Mesendoderm (in vitro differentiated cells): ENCODE data around the gene HTR7.
"Not testable (repeated sequence)": the region's sequence is repeated elsewhere in the genome, so short reads cannot be mapped to it uniquely, and the experiment has no call there.

Experiments used
- DNase-seq: peaks from one replicate; pipeline ENCODE4 v3.0.0; 2013
- H2AK5ac ChIP-seq: 2 replicates; pipeline ENCODE4 v1.6.1; 2013; ENCODE audit warnings: low read length, inconsistent platforms
- H2BK120ac ChIP-seq: 2 replicates; pipeline ENCODE4 v1.6.1; 2013; ENCODE audit warnings: low read depth, mild to moderate bottlenecking, low read length, moderate library complexity, mixed read lengths
- H2BK15ac ChIP-seq: replicated peaks from 2 replicates; pipeline ENCODE4 v1.6.1; 2013; ENCODE audit warnings: low read depth, mild to moderate bottlenecking, moderate library complexity
- H2BK5ac ChIP-seq: 2 replicates; pipeline ENCODE4 v1.6.1; 2013; ENCODE audit warnings: low read length, inconsistent platforms
- H3K18ac ChIP-seq: 2 replicates; pipeline ENCODE4 v1.6.1; 2013; ENCODE audit warnings: mild to moderate bottlenecking, low read length, mixed read lengths
- H3K23ac ChIP-seq: one replicate; pipeline ENCODE4 v1.6.1; 2013; ENCODE audit warnings: low read length
- H3K27ac ChIP-seq: 2 replicates; pipeline ENCODE4 v1.5.1; 2013; ENCODE audit warnings: low read depth, mild to moderate bottlenecking, inconsistent platforms, low read length, moderate library complexity
- H3K27me3 ChIP-seq: 2 replicates; pipeline ENCODE4 v1.6.1; 2013; ENCODE audit warnings: low read length, control low read depth, mild to moderate bottlenecking, inconsistent platforms; ENCODE audit not compliant: insufficient read depth, poor library complexity
- H3K36me3 ChIP-seq: 2 replicates; pipeline ENCODE4 v1.6.1; 2013; ENCODE audit warnings: low read length, inconsistent platforms; ENCODE audit not compliant: control insufficient read depth, insufficient read depth
- H3K4ac ChIP-seq: one replicate; pipeline ENCODE4 v1.6.1; 2013; ENCODE audit warnings: low read depth, mild to moderate bottlenecking, low read length, moderate library complexity
- H3K4me1 ChIP-seq: 2 replicates; pipeline ENCODE4 v1.6.1; 2013; ENCODE audit warnings: low read depth, low read length, inconsistent platforms; ENCODE audit not compliant: control insufficient read depth
- H3K4me2 ChIP-seq: 2 replicates; pipeline ENCODE4 v1.6.1; 2013; ENCODE audit warnings: low read length
- H3K4me3 ChIP-seq: 2 replicates; pipeline ENCODE4 v1.5.1; 2013; ENCODE audit warnings: mild to moderate bottlenecking, low read length
- H3K56ac ChIP-seq: one replicate; pipeline ENCODE4 v1.6.1; 2013; ENCODE audit warnings: low read length
- H3K79me1 ChIP-seq: 2 replicates; pipeline ENCODE4 v1.6.1; 2013; ENCODE audit warnings: low read length, inconsistent platforms
- H3K79me2 ChIP-seq: 2 replicates; pipeline ENCODE4 v1.6.1; 2013; ENCODE audit warnings: mild to moderate bottlenecking, low read length; ENCODE audit not compliant: control insufficient read depth, insufficient read depth
- H3K9ac ChIP-seq: 2 replicates; pipeline ENCODE4 v1.6.1; 2013; ENCODE audit warnings: low read length, inconsistent platforms
- H4K5ac ChIP-seq: one replicate; pipeline ENCODE4 v1.6.1; 2013; ENCODE audit warnings: low read length
- H4K8ac ChIP-seq: one replicate; pipeline ENCODE4 v1.6.1; 2013; ENCODE audit warnings: low read depth, mild to moderate bottlenecking, control low read depth, low read length, moderate library complexity
- WGBS: extraction: QIAGEN DNeasy Blood & Tissue Kit; methylation state at CpG from one replicate; pipeline ENCODE4 v1.1.7; 2013; ENCODE audit warnings: low lambda C conversion rate, missing lambda C conversion rate; ENCODE audit not compliant: insufficient coverage; ENCODE audit errors: extremely low coverage; 5-methylcytosine and 5-hydroxymethylcytosine counted together

The HTR7 gene

DNA sequence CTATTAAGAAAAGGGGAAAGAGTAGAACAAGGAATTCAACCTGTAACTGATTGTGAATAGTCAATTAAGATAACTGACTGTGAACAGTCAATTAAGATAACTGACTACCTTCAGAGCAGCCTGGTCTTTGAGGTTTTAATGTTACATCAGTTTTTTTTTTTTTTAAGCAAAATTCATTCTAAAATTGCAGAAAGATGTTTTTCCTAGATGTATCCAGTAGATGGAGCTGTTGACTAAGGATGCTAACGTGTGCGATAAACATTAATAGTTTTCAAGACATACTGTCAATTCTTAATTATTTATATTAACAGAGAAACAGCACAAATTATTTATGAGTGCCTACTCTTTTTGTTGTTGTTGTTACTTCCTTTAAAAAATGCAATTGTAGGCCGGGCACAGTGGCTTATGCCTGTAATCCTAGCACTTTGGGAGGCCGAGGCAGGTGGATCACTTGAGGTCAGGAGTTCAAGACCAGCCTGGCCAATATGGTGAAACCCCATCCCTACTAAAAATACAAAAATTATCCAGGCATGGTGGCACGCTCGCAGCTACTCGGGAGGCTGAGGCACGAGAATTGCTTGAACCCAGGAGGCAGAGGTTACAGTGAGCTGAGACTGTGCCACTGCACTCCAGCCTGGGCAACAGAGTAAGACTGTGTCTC lies 22.4 kb upstream of the HTR7 start:
- DNase-seq = peak; percentile 44
- H3K9ac ChIP-seq = not testable (repeated sequence)

DNA sequence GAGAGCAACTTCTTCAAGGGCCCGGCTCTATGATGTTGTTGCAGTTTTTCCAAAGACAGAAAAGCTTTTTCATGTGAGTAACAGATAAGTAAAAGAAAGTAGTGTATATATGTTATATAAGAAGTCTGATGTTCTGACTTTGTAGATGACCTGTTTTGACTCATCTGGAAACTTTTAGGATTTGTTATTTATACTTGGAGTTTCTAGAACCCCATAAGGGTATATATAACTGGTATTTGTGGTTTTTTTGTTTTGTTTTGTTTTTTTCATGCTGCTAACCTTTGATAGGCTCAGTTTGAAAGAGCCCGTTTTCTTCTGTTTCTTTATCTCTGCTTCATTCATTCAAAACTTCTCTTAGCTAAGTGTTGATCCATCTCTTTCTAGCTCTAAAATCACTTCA lies 21.2 kb upstream of the HTR7 start:
- peaks cover 1% of the 10 kb centered on the region for H3K79me2 ChIP-seq
- no peak overlapping the region for H2BK5ac ChIP-seq
- peaks cover 3% of the 10 kb centered on the region for H3K36me3 ChIP-seq
- no peak overlapping the region for H3K4me3 ChIP-seq
- no peak overlapping the region for H2AK5ac ChIP-seq
- no peak overlapping the region for H3K18ac ChIP-seq
- no peaks in the 10 kb centered on the region for H3K27me3 ChIP-seq
- H3K4me1 ChIP-seq = no peaks in the 10 kb centered on the region
- no peak overlapping the region for H3K4ac ChIP-seq
- no peak overlapping the region for H3K56ac ChIP-seq
- no peak overlapping the region for H3K9ac ChIP-seq
- no peak overlapping the region for H2BK120ac ChIP-seq
- no peak overlapping the region for H3K27ac ChIP-seq
- no peak for DNase-seq
- no peak overlapping the region for H3K4me2 ChIP-seq
- no peak overlapping the region for H3K23ac ChIP-seq
- no CpG with 5 or more reads among the region's 2 CpGs for WGBS
- H2BK15ac ChIP-seq = no peak overlapping the region
- H4K8ac ChIP-seq = no peak overlapping the region
- H4K5ac ChIP-seq = no peak overlapping the region
- peaks cover 1% of the 10 kb centered on the region for H3K79me1 ChIP-seq

More for the DNA sequence above, 22.4 kb upstream of the HTR7 start:
- H2BK15ac ChIP-seq, H4K8ac ChIP-seq, H3K4me3 ChIP-seq, H4K5ac ChIP-seq, H3K36me3 ChIP-seq, H2BK120ac ChIP-seq, H3K79me2 ChIP-seq, H3K27me3 ChIP-seq, H2BK5ac ChIP-seq, H3K18ac ChIP-seq, H3K4me2 ChIP-seq, H3K4me1 ChIP-seq, H3K4ac ChIP-seq, H2AK5ac ChIP-seq, H3K23ac ChIP-seq, H3K56ac ChIP-seq, H3K27ac ChIP-seq, H3K79me1 ChIP-seq: not testable (repeated sequence)
- WGBS = no CpG with 5 or more reads among the region's 8 CpGs

DNA sequence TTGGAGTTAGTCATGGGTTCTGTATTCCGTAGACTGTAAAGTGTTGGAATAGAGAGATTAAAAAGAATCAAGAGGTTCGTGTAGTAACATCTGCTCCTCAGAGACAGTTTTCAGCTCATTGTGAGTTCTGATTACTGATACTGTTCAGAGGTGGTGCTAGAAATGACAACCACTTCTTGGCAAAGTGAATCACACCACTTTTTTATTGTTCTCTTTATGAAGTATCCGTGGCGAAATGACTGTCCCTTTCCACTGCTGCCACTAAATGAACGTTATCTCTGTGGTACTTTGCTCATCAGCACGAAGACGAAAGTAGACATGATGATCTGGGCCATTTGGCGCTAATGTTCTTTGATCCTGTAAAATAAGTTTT lies 14.8 kb upstream of the HTR7 start:
- Histone ChIP-seq H3K79me2 (peaks cover 21% of the 10 kb centered on the region), H3K4me1 (peaks cover 3% of the 10 kb centered on the region), H3K79me1 (peaks cover 11% of the 10 kb centered on the region), H2BK15ac (no peak overlapping the region), H3K18ac (no peak overlapping the region), H3K4me2 (peak overlapping the region; percentile 99), H3K27ac (no peak overlapping the region), H2BK5ac (no peak overlapping the region), H4K5ac (no peak overlapping the region), H4K8ac (no peak overlapping the region), H3K4ac (no peak overlapping the region), H3K56ac (peak overlapping the region; percentile 96), H3K27me3 (no peaks in the 10 kb centered on the region), H3K36me3 (peaks cover 3% of the 10 kb centered on the region), H2AK5ac (no peak overlapping the region), H3K4me3 (peak overlapping the region; percentile 99), H2BK120ac (no peak overlapping the region), H3K9ac (peak overlapping the region; percentile 95), H3K23ac (no peak overlapping the region)
- DNase-seq = no peak
- WGBS = no CpG with 5 or more reads among the region's 8 CpGs

DNA sequence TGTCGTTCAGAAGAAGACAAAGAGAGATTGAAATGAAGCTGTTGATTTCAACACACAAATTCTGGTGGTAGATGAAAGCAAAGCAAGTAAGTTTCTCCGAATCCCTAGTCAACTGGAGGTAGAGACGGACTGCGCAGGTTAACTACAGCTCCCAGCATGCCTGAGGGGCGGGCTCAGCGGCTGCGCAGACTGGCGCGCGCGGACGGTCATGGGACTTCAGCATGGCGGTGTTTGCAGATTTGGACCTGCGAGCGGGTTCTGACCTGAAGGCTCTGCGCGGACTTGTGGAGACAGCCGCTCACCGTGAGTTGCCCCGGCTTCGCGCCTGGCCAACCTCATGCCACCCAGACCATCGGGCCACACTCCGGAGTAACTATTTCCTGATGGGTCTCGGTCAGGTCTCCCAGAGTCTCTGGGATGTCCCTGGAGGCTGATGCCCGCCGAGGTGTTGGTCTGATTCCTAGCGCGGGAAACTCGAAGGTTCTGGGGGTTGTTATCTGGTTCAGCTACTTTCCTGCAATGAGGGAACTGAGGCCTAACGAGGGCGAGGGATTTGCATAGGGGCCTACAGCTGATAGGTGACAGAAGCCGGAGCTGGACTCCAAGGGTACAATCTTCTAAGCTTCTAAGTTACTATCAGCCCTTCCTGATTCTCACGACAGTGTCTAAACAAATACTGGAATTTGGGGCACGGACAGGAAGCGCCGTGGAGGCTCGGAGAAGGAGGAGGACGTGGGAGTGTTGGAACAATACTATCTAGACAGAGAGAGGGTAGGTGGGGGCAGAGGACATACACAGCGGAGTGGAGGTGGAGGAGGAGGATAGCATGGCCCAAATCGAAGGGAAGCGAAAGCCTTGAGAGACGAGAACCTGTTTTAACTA lies 14.2 kb upstream of the HTR7 start, which contains the start of gene RPP30:
RPP30 (plus strand) TSS at position 209 of the 882 bp plus-strand sequence; CDS start at position 222, 13 bp downstream.
- DNase-seq = peak; percentile 93
- Histone ChIP-seq H3K4ac (no peak within 1 kb of the TSS), H4K8ac (peak within 1 kb of the TSS; percentile 97), H3K27ac (no peak within 1 kb of the TSS), H3K79me1 (peaks cover 11% of the 10 kb centered on the region), H3K36me3 (peaks cover 3% of the 10 kb centered on the region), H3K18ac (peak within 1 kb of the TSS; percentile 5), H2BK120ac (no peak within 1 kb of the TSS), H2BK5ac (no peak within 1 kb of the TSS), H3K9ac (peak within 1 kb of the TSS; percentile 95), H3K79me2 (peaks cover 21% of the 10 kb centered on the region), H3K27me3 (no peaks in the 10 kb centered on the region), H4K5ac (no peak within 1 kb of the TSS), H2AK5ac (no peak within 1 kb of the TSS), H3K23ac (peak within 1 kb of the TSS; percentile 89), H3K56ac (peak within 1 kb of the TSS; percentile 96), H3K4me2 (peak within 1 kb of the TSS; percentile 99), H3K4me1 (peaks cover 3% of the 10 kb centered on the region), H3K4me3 (peak within 1 kb of the TSS; percentile 99), H2BK15ac (no peak within 1 kb of the TSS)
- no CpG with 5 or more reads among the region's 43 CpGs for WGBS

DNA sequence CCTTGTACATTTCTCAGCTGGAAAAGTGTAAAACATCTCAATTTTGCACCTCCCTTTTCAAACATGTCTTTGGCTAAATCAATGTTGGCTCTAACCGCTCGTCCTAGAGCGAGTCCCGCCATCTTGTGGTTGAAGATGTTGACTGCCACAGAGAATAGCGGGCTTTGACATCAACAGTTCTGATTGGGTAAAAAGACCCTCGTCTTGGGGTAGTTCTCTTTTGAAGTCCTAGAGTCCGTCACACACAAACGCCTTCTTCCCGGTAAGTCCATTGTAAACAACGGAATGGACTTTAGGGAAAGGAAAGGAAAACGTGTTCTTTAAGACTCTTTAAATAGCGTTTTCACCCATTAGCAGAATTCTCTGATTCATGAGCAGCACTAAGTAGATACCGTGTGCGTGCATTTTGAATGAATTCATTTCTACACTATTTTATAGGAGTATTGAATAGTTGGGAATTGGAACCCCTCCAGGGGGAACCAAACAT lies 13.5 kb upstream of the HTR7 start:
- no CpG with 5 or more reads among the region's 14 CpGs for WGBS

More for the DNA sequence above, 13.5 kb upstream of the HTR7 start:
- H2BK5ac ChIP-seq = no peak overlapping the region
- H3K9ac ChIP-seq = peak overlapping the region; percentile 51
- no peaks in the 10 kb centered on the region for H3K27me3 ChIP-seq
- no peak overlapping the region for H4K5ac ChIP-seq
- H3K4me1 ChIP-seq = peaks cover 3% of the 10 kb centered on the region
- peak overlapping the region; percentile 96 for H3K56ac ChIP-seq
- no peak overlapping the region for H3K27ac ChIP-seq
- peak overlapping the region; percentile 79 for H3K4me2 ChIP-seq
- H3K23ac ChIP-seq = no peak overlapping the region
- H3K36me3 ChIP-seq = no peaks in the 10 kb centered on the region
- peaks cover 11% of the 10 kb centered on the region for H3K79me1 ChIP-seq
- H2BK15ac ChIP-seq = no peak overlapping the region
- no peak overlapping the region for H3K4ac ChIP-seq
- peak; percentile 97 for DNase-seq
- no peak overlapping the region for H2AK5ac ChIP-seq
- peak overlapping the region; percentile 64 for H3K4me3 ChIP-seq
- no peak overlapping the region for H2BK120ac ChIP-seq
- no peak overlapping the region for H4K8ac ChIP-seq
- no peak overlapping the region for H3K18ac ChIP-seq
- peaks cover 21% of the 10 kb centered on the region for H3K79me2 ChIP-seq
